Fibroblast of skin of back (primary cell): ENCODE results near the gene SLC6A16.
"Not testable (repeated sequence)": the region's sequence is repeated elsewhere in the genome, so short reads cannot be mapped to it uniquely, and the experiment has no call there.

ENCODE experiments used
- DNase-seq: peaks from one replicate; pipeline ENCODE4 v3.0.0-alpha.2; 2013

The SLC6A16 gene

DNA sequence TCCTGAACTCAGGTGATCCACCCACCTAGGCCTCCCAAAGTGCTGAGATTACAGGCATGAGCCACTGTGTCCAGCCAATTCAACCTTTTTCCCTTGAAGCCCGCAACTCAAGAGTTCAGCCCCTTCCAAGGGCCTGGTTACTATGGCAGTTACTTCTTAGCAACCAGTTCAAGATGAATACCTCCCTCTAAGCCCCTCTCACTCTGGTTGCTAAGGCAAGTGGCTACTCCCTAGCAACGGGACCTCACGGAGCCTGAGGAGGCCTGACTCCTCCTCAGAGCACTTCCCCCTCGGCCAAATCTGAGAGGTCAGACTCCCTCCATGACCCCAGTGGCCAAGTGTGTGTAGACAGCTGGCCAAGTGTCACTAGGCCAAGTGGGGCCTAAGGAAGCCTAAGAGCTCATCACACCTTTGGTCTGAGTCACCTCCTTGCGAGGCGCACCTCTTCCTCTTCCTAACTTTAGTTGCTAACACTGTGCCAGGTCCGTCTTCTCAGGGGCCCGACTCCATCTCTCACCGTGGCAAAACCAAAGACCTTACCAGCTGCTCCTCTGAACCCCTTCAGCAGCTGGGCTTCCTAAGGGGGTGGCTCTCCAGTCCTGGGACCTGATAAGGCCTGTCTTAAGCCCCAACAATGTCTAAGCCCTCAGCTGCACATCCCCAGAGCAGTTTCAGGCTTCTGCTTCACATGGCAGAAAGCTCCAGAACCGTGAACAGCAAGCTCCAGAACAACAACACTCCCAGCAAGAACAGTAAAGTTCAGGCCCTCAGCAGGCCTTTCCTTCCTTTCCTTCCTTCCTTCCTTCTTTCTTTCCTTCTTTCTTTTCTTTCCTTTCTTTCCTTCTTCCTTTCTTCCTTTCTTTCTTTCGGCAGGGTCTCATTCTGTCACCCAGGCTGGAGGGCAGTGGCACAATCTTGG is 19.8 kb upstream of the SLC6A16 start:
- DNase-seq = no peak

DNA sequence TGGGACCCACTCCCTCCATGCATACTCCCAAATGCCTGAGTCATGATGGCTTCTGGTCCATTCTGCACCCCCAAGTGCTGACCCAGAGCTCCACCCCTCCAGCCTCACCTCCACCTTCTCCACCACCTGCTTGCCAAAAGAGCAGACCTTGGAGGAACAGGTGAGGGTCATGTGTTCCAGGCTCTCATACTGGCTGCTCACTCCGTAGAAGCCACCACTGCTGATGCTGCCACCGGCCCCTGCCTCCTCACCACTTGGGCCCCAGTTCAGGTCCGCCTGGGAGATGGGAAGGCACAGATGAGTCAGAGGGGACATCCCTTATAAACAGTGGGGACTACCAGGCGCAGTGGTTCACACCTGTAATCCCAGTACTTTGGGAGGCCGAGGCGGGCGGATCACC is 18.1 kb upstream of the SLC6A16 start:
- no peak for DNase-seq

DNA sequence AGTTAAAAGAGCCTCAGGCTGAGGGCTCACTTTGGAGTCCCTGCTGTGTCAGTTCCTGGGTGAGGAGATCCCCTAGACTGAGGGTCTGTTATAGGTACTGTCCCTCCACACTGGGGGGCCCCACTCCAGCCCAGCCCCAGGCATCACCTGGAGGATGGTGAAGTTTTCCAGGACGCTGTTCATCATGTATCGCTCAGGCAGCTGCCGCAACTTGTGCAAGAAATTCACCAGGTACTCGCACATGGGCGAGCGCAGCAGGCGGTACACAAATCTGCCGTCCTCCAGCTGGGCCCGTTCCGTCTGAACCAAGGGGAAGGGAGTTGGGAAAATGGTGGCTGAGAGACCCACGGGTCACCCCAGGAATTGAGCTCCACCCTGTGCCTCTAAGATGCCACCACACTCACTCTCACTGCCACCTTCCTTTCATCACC is 17.3 kb upstream of the SLC6A16 start:
- no peak for DNase-seq

DNA sequence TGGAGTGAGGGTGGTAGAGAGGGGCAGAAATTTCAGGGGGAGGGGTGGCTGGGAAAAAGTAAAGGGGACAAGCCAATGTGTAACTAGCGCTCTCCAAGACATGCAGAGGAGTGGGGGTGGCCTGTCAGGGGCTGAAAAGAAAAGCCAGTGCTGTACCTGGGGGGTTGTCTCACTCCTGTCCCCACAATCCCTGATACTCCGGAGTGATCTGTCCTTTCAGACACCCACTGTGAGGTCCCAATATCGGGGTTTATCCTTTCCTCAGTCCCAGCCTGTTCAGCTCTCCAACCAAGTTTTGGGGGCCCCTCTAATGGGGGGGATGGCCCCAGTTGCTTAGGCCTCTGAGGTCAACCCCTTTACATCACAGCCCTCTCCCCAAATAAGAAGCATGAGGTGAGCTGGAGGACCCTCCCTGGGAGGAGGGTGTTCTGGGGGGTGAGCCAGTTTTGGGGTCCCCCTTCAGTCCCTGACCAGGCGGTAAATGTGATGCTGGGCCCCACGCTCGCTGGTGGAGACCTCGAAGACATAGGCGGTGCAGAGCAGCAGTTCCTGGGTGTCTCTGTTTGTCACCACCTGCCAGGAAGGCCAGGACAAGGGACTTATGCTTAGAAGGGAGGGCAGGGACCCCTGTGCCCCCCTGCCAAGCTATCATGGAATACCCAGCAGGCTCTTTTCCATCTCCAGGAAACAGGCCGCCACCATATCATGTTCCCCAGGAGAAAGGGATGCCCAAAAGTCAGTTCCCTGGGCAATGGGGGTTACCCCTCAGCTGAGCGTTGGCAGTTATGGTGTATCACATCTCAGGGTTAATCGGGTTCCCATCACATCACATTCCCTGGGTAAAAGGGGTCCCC is 16.1 kb upstream of the SLC6A16 start:
- DNase-seq = no peak

DNA sequence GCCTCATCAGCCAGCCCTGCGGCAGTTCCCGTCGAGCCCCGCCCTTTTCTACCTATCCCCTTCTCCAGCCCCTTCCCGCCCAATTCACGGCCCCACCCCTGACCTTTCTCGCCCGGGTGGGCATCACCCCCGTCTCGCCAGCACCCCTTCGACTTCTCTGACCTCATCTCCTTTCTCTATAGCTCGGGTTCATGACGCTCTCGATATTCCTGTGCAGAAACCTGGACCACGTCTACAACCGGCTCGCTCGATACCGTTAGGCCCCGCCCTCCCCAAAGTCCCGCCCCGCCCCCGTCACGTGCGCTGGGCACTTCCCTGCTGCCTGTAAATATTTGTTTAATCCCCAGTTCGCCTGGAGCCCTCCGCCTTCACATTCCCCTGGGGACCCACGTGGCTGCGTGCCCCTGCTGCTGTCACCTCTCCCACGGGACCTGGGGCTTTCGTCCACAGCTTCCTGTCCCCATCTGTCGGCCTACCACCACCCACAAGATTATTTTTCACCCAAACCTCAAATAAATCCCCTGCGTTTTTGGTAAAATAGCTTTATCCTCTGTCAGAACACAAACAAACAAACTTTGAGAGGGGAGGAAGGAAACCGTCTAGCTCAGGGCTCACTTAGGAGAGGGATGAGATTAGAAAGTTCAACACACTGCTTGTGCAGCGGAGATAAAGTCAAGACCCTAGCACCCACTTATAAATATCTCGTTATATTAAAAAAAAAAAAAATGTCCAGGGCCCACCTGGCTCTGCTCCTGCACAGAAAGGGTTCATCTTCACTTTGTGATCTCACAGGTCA is 15.3 kb upstream of the SLC6A16 start:
- DNase-seq = peak; percentile 61

DNA sequence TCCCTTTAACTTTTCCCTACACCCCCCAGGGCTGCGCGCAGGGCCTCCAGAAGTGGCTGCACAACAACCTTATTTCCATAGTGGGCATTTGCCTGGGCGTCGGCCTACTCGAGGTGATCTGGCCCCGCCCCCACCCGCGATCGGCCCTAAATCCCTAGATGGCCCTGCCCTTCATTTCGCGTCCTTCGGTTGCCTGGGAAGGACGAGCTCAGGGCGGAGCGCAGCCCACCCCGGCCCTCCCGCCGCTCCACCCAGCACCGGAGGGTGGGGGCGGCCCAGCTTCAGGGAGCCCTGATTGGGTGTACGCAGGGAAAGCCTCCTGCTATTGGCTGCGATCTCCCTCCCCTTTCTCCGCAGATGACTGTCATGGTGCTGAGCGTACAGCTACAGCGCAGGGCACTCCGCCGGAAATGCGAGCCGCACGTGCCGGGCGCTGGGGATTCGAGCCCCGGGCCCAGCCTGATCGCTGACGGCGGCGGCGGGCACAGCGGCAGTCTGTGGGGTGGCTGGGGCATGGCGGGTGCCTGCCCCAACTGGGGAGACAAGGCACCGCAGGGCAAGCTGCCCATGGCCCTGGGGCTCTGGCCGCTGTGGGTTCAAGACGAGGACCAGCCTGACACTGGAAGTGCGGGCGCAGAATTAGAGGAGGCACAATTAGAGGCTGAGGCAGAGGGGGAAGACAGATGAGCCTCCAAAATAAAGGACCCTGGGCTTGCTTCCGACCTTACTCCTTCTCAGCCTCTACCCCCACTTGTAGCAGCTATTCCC is 14.5 kb upstream of the SLC6A16 start:
- DNase-seq = peak; percentile 73

DNA sequence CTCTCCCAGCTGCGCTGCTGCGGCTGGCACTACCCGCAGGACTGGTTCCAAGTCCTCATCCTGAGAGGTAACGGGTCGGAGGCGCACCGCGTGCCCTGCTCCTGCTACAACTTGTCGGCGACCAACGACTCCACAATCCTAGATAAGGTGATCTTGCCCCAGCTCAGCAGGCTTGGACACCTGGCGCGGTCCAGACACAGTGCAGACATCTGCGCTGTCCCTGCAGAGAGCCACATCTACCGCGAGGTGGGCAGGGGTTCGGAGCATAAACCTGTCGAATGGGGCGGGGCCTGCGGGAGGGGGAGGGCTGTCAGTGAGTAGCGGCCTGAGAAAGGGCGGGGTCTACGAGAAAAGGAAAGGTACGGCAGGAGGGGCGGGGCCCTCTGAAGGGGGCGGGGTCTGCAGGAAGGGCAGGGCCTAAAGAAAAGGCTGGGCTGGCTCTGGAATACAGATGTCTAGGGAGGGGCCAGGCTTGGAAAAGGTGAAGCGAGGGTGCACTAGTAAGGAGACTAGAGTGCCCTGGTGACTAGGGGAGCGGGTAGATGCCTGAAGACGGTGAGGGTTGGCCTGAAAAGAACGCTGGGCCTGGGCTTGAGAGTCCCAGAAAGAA is 13.8 kb upstream of the SLC6A16 start:
- DNase-seq = peak; percentile 16

DNA sequence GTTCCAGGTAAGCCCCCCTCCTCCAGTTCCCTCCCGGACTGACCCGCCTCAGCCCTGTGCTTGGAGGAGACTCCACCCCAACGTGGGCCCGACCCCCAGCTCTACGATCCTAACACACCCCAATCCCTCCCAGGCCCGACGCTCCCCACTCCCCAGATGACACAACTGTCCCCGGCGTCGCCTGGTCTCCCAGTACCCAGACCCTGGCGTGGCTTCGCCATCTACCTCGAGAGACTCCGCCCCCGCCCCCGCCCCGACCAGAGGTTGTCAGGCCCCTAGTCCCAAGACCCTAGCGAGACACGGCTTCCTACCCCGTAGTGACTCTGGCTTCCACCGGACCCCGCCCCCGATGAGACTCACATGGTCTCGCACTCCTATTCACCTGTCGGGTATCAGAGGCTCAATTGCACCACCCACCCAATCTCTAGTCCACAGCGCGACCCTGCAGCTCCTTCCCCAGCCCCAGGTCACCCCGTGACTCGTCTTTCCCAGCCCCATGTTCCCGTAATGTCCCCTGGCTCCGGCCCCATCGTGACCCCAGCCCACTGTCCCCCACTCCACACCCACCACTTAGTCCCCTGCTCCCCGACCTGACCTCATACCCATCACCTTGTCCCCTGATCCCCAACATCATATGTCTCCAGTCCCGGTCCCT is 13.2 kb upstream of the SLC6A16 start:
- no peak for DNase-seq

DNA sequence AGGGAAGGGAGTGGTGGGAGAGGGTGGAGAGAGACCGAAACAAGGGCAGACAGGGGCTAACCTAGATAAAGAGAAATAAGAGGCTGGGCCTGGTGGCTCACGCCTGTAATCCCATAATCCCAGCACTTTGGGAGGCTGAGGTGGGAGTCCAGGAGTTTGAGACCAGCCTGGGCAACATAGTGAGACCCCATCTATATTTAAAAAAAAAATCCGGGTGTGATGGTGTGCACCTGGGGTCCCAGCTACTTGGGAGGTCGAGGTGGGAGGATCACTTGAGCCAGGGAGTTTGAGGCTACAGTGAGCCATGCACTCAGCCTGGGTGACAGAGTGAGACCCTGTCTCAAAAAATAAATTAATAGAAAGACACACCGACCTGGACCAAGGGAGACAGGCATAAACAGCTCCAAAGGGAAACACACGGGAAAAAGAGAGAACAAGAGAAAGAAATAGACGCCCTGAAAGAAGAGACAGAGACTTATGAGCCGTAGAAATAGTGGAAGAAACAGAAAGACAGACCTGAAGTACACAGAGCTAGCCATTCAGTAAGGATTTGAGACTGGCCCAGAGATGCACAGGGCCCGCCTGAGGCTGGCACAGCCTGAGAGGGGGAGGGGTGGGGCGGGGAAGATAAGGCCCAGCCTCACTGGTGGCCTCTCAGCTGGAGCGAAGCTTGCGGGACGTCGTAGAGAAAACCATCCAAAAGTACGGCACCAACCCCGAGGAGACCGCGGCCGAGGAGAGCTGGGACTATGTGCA is 12.5 kb upstream of the SLC6A16 start:
- no peak for DNase-seq

DNA sequence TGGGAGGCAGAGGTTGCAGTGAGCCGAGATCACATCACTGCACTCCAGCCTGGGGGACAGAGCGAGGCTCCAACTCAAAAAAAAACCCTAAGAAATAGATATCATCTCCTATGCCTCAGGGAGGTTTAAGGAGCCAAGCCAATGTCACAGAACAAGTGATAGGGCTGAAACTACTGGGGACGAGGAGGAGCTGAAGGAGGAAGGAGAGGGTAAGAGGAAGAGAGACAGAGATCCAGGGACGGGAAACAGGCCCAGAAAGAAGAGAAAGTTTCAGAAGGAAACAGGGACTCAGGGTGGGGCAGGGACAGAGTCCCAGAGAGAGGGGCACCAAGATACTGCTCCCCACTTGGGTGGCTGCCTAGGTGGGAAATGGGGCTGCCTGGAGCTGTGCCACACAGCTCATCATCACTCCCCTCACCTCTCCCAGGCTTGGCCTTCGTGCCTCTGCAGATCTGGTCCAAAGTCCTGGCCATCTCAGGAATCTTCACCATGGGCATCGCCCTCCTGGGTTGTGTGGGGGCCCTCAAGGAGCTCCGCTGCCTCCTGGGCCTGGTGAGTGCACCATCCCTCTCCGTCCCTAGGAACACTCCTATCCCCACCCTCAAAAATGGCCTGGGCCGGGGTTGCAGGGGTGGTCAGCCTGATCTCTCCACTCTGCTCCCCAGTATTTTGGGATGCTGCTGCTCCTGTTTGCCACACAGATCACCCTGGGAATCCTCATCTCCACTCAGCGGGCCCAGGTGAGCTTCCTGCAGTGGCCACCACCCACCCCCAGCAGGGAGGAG is 11.7 kb upstream of the SLC6A16 start:
- no peak for DNase-seq

DNA sequence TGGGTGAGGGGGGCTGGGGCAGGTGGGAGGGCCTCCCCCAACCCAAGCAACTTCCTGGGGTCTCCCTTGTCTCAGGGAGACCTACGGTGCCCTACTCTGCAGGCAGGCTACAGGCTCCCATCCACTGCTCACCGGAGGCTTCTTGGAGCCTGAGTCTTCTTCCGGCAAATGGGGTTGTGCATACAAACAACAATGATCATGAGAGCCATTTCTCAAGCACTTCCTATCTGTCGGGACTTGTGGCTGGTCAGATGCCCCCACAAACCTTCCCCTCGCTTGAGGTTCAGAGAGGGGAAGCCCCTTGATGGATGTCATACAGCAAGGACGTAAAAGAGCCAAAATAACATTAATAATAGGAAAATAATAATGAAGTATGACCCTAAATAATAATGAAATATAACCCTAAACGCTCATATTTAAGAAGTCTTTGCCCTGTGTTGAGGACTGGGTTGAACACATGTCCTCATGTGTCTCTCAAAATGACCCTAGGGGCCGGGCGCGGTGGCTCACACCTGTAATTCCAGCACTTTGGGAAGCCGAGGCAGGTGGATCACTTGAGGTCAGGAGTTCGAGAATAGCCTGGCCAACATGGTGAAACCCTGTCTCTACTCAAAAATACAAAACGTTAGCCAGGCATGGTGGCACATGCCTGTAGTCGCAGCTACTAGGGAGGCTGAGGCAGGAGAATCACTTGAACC is 10.9 kb upstream of the SLC6A16 start:
- no peak for DNase-seq

DNA sequence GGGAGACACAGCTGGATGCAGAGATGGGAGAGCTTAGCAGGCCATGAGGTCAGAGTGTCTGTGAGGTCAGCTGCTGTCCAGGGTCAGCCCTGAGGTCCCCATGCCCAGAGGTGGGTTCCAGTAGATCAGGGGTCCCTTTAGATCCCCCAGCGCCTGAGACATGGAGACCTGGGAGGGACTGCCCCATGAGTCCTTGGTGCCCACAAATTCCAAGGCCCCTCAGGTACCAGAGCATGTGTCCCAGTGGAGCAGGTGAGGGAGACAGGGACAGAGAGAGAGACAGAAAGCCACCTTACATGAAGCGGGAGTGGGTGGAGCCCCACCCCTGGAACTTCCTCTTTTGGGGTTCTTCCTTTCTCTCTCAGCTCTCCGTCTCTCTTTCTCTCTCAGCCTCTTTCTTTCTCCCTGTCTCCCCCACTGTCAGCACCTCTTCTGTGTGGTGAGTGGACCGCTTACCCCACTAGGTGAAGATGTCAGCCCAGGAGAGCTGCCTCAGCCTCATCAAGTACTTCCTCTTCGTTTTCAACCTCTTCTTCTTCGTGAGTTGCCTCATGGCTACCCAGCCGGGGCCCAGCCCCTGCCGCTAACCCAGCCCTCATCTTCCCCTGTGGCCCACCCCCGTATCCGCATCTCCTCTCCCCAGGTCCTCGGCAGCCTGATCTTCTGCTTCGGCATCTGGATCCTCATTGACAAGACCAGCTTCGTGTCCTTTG is 10.2 kb upstream of the SLC6A16 start, which contains the start of gene CD37:
TSS of gene CD37 (plus strand) at position 336 of the 713 bp plus-strand sequence. CDS start at position 471, 135 bp downstream.
- DNase-seq = no peak

DNA sequence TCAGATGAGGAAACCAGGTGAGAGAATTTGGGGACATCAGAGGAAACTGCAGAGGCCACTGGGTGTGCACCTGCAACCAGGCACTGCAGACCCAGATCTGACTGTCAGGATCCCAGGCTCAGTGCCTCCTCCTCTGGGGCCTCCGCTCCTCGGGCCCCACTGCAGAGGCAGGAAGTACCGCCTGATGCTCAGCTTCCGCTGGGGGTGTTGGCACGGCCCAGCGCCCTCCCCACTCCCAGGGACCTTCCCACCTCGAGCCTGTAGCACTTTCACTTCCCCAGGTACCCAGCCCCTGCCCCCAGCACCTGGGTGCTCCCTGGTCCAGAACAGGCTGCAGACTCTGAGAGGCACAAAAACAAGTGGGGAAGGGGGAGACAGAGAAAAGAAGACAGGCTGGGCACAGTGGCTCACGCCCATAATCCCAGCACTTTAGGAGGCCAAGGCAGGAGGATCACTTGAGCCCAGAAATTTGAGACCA is 8.9 kb upstream of the SLC6A16 start:
- DNase-seq = no peak

DNA sequence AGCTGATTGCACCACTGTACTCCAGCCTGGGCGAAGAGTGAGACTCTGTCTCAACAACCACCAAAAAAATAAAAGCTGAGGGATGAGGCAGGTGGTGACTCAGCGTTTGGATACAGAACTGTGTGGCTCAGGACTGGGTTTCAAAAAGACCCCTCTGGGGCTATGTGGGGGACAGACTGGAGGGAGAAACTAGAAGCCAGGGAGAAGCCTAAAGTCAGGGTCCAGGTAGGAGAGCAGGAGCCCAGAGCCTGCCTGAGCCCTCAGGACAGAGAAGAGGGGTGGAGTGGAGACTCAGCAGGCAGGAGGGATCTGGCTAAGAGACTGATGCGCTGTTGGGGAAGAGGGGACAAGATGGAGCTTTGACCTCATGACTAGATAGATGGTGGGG is 8.4 kb upstream of the SLC6A16 start:
- no peak for DNase-seq

DNA sequence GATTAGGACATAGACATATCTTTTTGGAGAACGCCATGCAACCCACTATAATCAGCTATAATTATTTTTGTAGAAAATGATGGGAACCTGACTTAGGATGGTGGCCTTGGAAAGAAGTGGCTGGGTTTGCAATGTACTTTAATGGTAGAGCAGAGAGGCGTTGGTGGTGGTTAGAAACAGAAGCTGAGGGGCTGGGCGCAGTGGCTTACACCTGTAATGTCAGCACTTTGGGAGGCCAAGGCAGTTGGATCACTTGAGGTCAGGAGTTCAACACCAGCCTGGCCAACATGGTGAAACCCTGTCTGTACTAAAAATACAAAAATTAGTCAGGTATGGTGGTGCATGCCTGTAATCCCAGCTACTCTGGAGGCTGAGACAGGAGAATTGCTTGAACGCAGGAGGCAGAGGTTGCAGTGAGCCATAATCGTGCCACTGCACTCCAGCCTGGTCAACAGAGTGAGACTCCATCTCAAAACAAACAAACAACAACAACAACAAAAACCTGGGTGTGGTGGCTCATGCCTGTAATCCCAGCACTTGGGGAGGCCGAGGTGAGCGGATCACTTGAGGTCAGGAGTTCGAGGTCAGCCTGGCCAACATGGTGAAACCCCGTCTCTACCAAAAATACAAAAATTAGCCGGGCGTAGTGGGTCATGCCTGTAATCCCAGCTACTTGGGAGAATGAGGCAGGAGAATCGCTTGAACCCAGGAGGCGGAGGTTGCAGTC is 7.9 kb upstream of the SLC6A16 start:
- DNase-seq = not testable (repeated sequence)

DNA sequence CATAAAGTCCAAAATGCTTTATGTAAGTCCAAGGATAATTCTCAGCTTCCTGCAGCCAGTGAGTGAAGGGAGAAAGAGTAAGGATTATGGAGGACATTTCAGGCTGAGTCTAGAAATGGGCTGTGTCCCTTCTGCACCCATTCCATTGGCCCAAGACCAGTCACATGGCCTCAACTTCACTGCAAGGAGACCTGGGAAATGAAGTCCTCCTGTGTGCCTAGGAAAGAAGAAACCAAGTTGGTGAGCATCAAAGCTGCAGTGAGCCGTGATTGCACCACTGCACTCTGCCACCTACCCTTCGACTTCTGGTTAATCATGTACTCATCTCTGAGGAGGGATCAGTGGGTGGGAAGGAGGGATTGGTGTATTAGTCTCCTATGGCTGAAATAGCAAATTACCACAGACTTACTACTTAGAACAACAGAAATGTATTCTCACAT is 6.6 kb upstream of the SLC6A16 start:
- peak; percentile 56 for DNase-seq

DNA sequence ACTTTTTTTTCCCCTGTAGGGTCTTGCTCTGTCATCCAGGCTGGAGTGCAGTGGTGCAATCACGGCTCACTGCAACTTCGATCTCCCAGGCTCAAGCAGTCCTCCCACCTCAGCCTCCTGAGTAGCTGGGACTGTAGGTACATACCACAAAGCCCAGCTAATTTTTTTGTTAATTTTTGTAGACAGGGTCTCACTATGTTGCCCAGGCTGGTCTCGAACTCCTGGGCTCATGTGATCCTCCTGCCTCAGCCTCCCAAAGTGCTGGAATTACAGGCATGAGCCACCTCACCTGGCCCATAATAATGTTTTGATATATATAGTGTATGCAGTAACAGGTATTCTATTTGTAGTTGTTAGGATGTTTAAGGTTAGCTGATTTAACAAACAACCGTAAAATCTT is 6.2 kb upstream of the SLC6A16 start:
- not testable (repeated sequence) for DNase-seq
